COR-L47 (cell line): ENCODE results near the gene GAL3ST2.
"Not testable (repeated sequence)": the region's sequence is repeated elsewhere in the genome, so short reads cannot be mapped to it uniquely, and the experiment has no call there.

Experiments
- DNase-seq: peaks from one replicate; lab custom pipeline; 2025; lab: John Stamatoyannopoulos, UW

GAL3ST2 gene

GRCh38 chr2:241809383-241810306, 33.0 kb downstream of the GAL3ST2 start:
- DNase-seq, result no peak

GRCh38 chr2:241810307-241811200, 33.9 kb downstream of the GAL3ST2 start:
- no peak for DNase-seq

- no peak for DNase-seq
Measured at GRCh38 chr2:241811201-241811951, 34.8 kb downstream of the GAL3ST2 start.

GRCh38 chr2:241811952-241812729, 35.5 kb downstream of the GAL3ST2 start:
- DNase-seq, result no peak

GRCh38 chr2:241812730-241813643, 36.4 kb downstream of the GAL3ST2 start:
- DNase-seq, result no peak

GRCh38 chr2:241813644-241814392, 37.2 kb downstream of the GAL3ST2 start:
- DNase-seq, result no peak

- no peak for DNase-seq
Measured at GRCh38 chr2:241814393-241814642, 37.7 kb downstream of the GAL3ST2 start.

- DNase-seq, result no peak
Measured at GRCh38 chr2:241814643-241815476, 38.2 kb downstream of the GAL3ST2 start.

GRCh38 chr2:241815477-241816430, 39.1 kb downstream of the GAL3ST2 start:
- no peak for DNase-seq

GRCh38 chr2:241816431-241817121, 40.0 kb downstream of the GAL3ST2 start:
- no peak for DNase-seq

GRCh38 chr2:241817126-241817820, 40.7 kb downstream of the GAL3ST2 start:
- no peak for DNase-seq

GRCh38 chr2:241817821-241818215, 41.2 kb downstream of the GAL3ST2 start:
- DNase-seq, result not testable (repeated sequence)

- no peak for DNase-seq
Measured at GRCh38 chr2:241818229-241818942, 41.8 kb downstream of the GAL3ST2 start.

GRCh38 chr2:241818943-241819270, 42.3 kb downstream of the GAL3ST2 start:
- DNase-seq, result no peak

- DNase-seq, result not testable (repeated sequence)
Measured at GRCh38 chr2:241819947-241820624, 43.5 kb downstream of the GAL3ST2 start.
